ENCODE measurements around the gene EMC7.

GRCh38 chr15:34059476-34059875 lies 42.2 kb downstream of the EMC7 start:
- no peak for TF ChIP-seq HMGXB4 (CRISPR knock-in tag; IDR thresholded peaks at IDR 0.05)
- TF ChIP-seq CTCF (IDR thresholded peaks at IDR 0.05) = no peak
- TF ChIP-seq SP1 (CRISPR knock-in tag; conservative IDR thresholded peaks at IDR 0.05) = no peak
- TF ChIP-seq MAX (CRISPR knock-in tag; IDR thresholded peaks at IDR 0.05) = no peak
- TF ChIP-seq NR2C2 (CRISPR knock-in tag; IDR thresholded peaks at IDR 0.05) = no peak
- no peak for TF ChIP-seq PRDM15 (CRISPR knock-in tag; IDR thresholded peaks at IDR 0.05)

All from WTC11 (cell line).